Measurements from ENCODE around the gene ECHS1.
A peak's percentile ranks its signal among the peaks of the same experiment; 100 is the strongest.

ECHS1 gene

DNA sequence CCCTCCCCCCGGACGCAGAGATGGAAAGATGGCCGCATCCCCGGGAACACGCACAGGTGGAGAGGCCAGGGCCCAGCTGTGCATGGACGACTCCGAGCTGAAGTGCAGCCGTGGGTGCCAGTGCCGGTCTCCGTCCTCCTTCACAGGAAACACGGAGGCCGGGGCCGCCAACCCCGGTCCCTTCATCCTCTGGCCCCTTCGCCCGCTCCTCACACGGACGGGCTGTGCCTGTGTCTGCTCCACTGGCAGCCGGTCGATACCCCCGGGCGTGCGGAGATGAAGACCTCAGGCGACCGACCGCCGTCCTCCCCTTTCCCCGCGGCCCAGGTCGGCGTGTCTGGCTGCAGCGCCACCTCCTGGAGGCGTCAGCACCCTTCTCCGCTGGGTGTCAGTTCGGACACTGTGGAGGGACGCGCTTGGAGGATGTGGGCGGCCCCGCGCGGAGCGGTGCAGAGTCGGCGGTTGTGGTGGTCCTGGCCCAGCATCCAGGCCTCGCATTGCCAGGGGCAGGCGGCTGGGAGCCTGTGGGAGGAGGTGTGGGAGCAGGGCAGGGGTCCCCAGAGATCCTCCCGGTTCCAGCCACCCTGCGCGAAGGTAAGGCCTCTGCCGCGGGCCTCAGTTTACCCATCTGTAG lies 54.5 kb downstream of the ECHS1 start:
- DNase-seq: peak; percentile 54

DNA sequence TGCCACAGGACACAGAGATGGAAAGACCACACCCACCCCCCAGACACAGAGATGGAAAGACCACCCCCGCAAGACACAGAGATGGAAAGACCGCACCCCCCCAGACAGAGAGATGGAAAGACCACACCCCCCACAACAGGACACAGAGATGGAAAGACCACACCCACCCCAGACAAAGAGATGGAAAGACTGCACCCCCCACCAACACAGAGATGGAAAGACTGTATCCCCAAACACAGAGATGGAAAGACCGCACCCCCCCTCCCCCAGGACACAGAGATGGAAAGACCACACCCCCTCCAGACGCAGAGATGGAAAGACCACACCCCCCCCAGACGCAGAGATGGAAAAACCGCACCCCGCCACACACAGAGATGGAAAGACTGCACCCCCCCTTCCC lies 56.4 kb downstream of the ECHS1 start:
- DNase-seq: no peak

DNA sequence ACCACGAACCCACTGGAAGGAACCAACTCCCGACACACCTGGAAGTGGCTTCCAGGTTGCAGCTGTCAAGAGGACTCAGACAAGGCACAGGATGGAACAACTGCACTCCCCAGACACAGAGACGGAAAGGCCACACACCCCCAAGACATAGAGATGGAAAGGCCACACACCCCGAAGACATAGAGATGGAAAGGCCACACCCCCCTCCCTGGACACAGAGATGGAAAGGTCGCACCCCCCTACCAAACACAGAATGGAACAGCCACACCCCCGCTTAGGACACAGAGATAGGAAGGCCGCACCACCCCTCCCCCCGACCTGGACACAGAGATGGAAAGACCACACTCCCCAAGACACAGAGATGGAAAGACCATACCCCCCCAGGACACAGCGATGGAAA lies 56.9 kb downstream of the ECHS1 start:
- DNase-seq: no peak

- no peak for DNase-seq
Measured at GRCh38 chr10:133315847-133316246, 57.3 kb downstream of the ECHS1 start.

DNA sequence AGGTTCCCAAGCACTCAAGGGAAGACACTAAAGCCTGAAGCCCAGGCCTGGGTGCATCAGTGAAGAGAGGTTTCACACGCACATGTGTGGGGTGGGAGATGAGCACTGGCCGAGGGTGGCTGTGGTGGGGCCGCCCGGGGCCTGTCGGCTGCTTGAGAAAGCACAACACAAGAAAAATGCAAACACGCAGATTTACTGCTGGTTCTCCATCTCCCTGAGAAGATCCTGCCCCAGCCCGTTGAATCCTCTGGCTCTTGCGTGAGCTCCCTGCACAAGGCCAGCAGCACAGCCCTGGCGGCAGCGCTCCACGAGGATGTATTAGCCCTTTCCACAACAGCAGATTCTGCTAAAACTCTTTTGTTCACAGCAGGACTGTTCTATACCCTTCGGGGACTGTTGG lies 58.2 kb downstream of the ECHS1 start:
- no peak for DNase-seq

- no peak for DNase-seq
Measured at GRCh38 chr10:133313192-133313591, 60.0 kb downstream of the ECHS1 start.

GRCh38 chr10:133312769-133313145 lies 60.4 kb downstream of the ECHS1 start:
- no peak for DNase-seq

All from NCI-H345 (cell line).